Measurements from ENCODE around the gene SLCO4C1.

SLCO4C1 gene

DNA sequence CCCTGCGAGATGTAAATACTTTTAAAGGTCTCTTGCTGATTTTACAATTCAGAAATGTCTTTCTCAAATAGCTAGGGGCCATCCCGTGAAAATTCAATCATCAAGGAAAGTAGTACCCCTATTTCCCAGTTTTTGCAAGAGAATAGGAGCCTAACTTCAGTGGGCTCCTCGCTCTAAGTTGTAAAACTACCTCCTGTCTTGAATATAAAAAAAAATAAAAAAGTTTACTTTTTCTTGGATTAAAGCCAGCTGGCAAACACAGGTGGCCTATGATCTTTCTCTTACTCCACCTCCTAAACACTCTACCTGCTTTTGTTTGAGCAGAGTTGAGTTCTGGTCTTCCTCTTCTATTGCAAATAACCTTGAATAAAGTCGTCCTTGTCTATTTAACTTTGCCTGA lies 79.4 kb downstream of the SLCO4C1 start:
- Histone ChIP-seq H3K4me3 (ENCODE audit: low read depth in 1 of 2, low read length in 2 of 2) (no peak overlapping the region), H3K27ac (ENCODE audit: low read length) (no peak overlapping the region), H3K9me3 (ENCODE audit: control insufficient read depth in 1 of 2, low read length in 2 of 2) (no peaks in the 10 kb centered on the region), H3K27me3 (ENCODE audit: low read depth, low read length) (no peaks in the 10 kb centered on the region), H3K36me3 (ENCODE audit: control insufficient read depth in 1 of 2, insufficient read depth in 2 of 2, low read length in 2 of 2) (no peaks in the 10 kb centered on the region), H3K4me1 (ENCODE audit: control insufficient read depth in 1 of 2, insufficient read depth in 2 of 2, low read length in 2 of 2) (no peaks in the 10 kb centered on the region)

DNA sequence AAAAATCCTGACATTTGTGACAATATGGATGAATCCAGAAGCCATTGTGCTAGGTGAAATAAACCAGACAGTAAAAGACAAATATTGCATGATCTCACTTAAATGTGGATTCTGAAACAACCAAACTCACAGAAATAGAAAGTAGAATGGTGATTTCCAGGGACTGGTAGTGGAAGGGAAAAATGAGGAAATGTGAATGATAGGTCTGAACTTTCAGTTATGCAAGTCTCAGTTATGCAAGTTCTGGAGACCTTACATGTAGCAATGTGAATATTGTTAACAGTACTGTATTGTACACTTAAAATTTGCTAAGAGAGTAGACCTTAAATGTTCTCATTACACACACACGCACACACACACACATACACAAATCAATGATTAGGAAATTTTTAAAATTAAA lies 84.9 kb downstream of the SLCO4C1 start:
- Histone ChIP-seq H3K4me3 (ENCODE audit: low read depth in 1 of 2, low read length in 2 of 2) (no peak overlapping the region), H3K36me3 (ENCODE audit: control insufficient read depth in 1 of 2, insufficient read depth in 2 of 2, low read length in 2 of 2) (no peaks in the 10 kb centered on the region), H3K9me3 (ENCODE audit: control insufficient read depth in 1 of 2, low read length in 2 of 2) (no peaks in the 10 kb centered on the region), H3K4me1 (ENCODE audit: control insufficient read depth in 1 of 2, insufficient read depth in 2 of 2, low read length in 2 of 2) (no peaks in the 10 kb centered on the region), H3K27me3 (ENCODE audit: low read depth, low read length) (no peaks in the 10 kb centered on the region), H3K27ac (ENCODE audit: low read length) (no peak overlapping the region)

- Histone ChIP-seq H3K36me3 (ENCODE audit: control insufficient read depth in 1 of 2, insufficient read depth in 2 of 2, low read length in 2 of 2) (no peaks in the 10 kb centered on the region), H3K4me1 (ENCODE audit: control insufficient read depth in 1 of 2, insufficient read depth in 2 of 2, low read length in 2 of 2) (no peaks in the 10 kb centered on the region), H3K27ac (ENCODE audit: low read length) (no peak overlapping the region), H3K4me3 (ENCODE audit: low read depth in 1 of 2, low read length in 2 of 2) (no peak overlapping the region), H3K27me3 (ENCODE audit: low read depth, low read length) (no peaks in the 10 kb centered on the region), H3K9me3 (ENCODE audit: control insufficient read depth in 1 of 2, low read length in 2 of 2) (no peaks in the 10 kb centered on the region)
Measured at GRCh38 chr5:102200861-102201260, 95.2 kb downstream of the SLCO4C1 start.

GRCh38 chr5:102196481-102196880 lies 99.6 kb downstream of the SLCO4C1 start:
- Histone ChIP-seq H3K36me3 (ENCODE audit: control insufficient read depth in 1 of 2, insufficient read depth in 2 of 2, low read length in 2 of 2) (no peaks in the 10 kb centered on the region), H3K9me3 (ENCODE audit: control insufficient read depth in 1 of 2, low read length in 2 of 2) (peaks cover 0 to 2% of the 10 kb centered on the region in 2 donors), H3K27me3 (ENCODE audit: low read depth, low read length) (no peaks in the 10 kb centered on the region), H3K27ac (ENCODE audit: low read length) (no peak overlapping the region), H3K4me1 (ENCODE audit: control insufficient read depth in 1 of 2, insufficient read depth in 2 of 2, low read length in 2 of 2) (no peaks in the 10 kb centered on the region), H3K4me3 (ENCODE audit: low read depth in 1 of 2, low read length in 2 of 2) (no peak overlapping the region)

All from muscle layer of duodenum (tissue), 2 donors.